ENCODE results near the gene SNX19. TPM values are rescaled to one million over a fixed set of nuclear protein-coding genes. Genes with fewer than 3 reads are reported as not detected.
"Not testable (repeated sequence)": the region's sequence is repeated elsewhere in the genome, so short reads cannot be mapped to it uniquely, and the experiment has no call there.

SNX19 gene
- total RNA-seq, 2 experiments from 2014 or later, result 47.7 to 49.4 TPM

DNA sequence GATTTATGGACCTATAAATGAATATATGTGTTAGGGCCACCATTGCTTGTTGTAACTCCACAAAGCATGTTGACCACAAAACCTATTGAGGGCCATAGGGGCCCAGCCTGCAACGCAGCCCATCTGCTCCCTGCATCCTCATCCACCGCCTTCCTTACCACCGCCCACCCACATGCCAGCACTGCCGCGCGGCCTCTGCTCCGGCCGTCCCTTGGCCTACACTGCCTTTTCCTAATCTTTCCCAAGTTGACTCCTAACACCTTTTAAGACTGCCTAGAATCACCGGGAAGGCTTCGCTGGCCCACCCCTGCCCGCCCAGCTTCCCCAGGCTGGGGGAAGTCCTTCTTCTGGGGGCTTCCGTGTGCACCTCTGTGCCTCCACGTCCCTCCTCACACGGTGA, 55.0 kb downstream of the SNX19 start:
- Mint-ChIP-seq H3K9me3 (no peaks in the 10 kb centered on the region), H3K4me1 (no peaks in the 10 kb centered on the region), H3K4me3 (no peak overlapping the region), H3K27ac (no peak overlapping the region), H3K36me3 (no peaks in the 10 kb centered on the region), H3K27me3 (peaks cover 11% of the 10 kb centered on the region)
- DNase-seq, result no peak
- POLR2A ChIA-PET, result no interaction called here
- no peak for ATAC-seq (ENCODE audit: low read depth)

DNA sequence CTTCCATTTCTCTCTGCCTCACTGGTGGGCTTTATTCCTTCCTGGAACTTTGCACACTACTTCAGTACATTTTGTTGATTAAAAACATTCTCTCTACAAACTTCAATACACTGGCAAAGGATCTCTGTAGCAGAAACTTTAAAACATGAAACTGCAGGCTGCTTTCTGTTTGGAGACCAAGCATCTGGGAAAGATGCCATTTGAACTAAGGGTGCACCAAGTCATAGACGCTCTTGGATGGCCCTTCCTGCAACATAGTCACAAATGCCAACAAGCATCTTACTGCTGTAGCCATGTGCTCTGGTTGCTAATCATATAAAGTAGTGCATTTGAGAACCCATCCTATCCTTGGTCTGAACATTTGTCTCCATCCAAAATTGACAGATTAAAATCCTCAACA, 56.4 kb downstream of the SNX19 start:
- Mint-ChIP-seq H3K4me1 (no peaks in the 10 kb centered on the region), H3K9me3 (no peaks in the 10 kb centered on the region), H3K27me3 (peaks cover 11% of the 10 kb centered on the region), H3K36me3 (no peaks in the 10 kb centered on the region), H3K27ac (no peak overlapping the region), H3K4me3 (no peak overlapping the region)
- ATAC-seq (ENCODE audit: low read depth), result no peak
- no peak for DNase-seq
- POLR2A ChIA-PET, result no interaction called here

DNA sequence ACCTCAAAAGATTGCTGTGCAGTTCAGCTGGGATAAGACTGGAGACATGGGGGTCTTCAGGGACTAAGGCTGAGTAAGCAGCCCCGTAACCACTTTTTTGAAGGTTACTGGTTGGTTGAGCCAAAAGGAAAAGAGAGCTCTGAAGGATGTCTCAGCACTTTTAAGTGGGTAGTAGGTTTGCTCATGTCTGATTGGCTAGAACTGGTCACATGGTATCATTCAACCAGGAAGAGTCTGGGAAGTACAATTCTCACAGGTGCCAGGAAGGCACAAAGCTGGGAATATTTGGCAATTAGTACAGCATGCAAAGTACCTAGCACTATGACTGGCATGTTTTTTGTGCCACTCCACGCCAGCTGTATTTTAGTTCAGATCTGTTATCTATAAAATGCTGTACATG, 58.1 kb downstream of the SNX19 start:
- Mint-ChIP-seq H3K27ac (no peak overlapping the region), H3K36me3 (no peaks in the 10 kb centered on the region), H3K9me3 (no peaks in the 10 kb centered on the region), H3K4me1 (no peaks in the 10 kb centered on the region), H3K27me3 (peaks cover 15% of the 10 kb centered on the region), H3K4me3 (no peak overlapping the region)
- no peak for ATAC-seq (ENCODE audit: low read depth)
- POLR2A ChIA-PET, result no interaction called here
- DNase-seq, result no peak

DNA sequence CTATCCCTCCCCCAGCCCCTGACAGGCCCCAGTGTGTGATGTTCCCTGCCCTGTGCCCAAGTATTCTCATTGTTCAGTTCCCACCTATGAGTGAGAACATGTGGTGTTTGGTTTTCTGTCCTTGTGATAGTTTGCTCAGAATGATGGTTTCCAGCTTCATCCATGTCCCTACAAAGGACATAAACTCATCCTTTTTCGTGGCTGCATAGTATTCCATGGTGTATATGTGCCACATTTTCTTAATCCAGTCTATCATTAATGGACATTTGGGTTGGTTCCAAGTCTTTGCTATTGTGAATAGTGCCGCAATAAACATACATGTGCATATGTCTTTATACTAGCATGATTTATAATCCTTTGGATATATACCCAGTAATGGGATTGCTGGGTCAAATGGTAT, 60.6 kb downstream of the SNX19 start:
- H3K36me3 Mint-ChIP-seq; H3K27ac Mint-ChIP-seq; H3K4me3 Mint-ChIP-seq; ATAC-seq (ENCODE audit: low read depth); DNase-seq; POLR2A ChIA-PET; H3K4me1 Mint-ChIP-seq; H3K9me3 Mint-ChIP-seq: not testable (repeated sequence)
- H3K27me3 Mint-ChIP-seq, result peaks cover 19% of the 10 kb centered on the region

DNA sequence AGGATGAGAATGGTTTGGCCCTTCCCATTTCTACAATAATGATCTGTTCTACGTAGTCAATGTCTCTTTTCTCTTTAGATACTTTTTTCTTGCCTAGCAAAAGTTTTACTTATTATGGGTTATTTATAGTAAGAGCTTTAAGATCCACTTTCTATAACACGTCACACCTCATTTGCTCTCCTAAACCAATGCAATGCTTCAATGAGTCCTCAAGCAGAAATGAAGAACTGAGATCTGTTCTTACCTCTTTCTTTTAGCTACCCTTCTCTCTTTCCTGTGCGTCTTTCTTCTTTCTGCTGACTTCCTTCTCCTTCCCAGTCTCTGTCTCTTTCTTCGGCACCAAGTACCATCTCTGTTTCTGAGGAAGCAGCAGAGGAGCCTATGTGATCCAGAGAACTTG, 61.8 kb downstream of the SNX19 start:
- Mint-ChIP-seq H3K9me3 (no peaks in the 10 kb centered on the region), H3K4me3 (no peak overlapping the region), H3K36me3 (no peaks in the 10 kb centered on the region), H3K27ac (no peak overlapping the region), H3K4me1 (no peaks in the 10 kb centered on the region), H3K27me3 (peaks cover 19% of the 10 kb centered on the region)
- ATAC-seq (ENCODE audit: low read depth) (no peak), DNase-seq (no peak)
- POLR2A ChIA-PET, result no interaction called here

DNA sequence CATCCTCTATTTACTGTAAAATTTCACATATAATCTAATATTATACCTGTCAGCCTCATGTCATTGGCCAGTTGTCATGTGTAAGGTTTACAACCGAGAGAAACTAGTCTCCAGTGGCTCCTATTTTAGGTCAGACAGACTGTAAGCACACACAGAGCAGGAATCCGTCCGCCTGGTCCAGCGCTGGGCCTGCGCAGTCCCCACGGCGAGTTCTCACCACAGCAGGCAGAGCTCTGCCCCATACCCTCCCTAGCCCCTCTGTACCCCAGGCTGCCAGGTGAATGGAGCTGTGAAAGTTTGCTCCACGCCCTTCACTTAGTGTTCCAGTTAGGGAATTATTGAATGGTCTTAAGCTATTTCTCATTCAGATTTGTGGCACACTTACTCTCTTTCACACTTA, 63.7 kb downstream of the SNX19 start:
- H3K4me3 Mint-ChIP-seq, result no peak overlapping the region
- no peak for ATAC-seq (ENCODE audit: low read depth)
- H3K9me3 Mint-ChIP-seq, result no peaks in the 10 kb centered on the region
- H3K4me1 Mint-ChIP-seq, result no peaks in the 10 kb centered on the region
- no peak overlapping the region for H3K27ac Mint-ChIP-seq
- DNase-seq, result no peak
- no peaks in the 10 kb centered on the region for H3K36me3 Mint-ChIP-seq
- POLR2A ChIA-PET, result no interaction called here
- H3K27me3 Mint-ChIP-seq, result peaks cover 20% of the 10 kb centered on the region

DNA sequence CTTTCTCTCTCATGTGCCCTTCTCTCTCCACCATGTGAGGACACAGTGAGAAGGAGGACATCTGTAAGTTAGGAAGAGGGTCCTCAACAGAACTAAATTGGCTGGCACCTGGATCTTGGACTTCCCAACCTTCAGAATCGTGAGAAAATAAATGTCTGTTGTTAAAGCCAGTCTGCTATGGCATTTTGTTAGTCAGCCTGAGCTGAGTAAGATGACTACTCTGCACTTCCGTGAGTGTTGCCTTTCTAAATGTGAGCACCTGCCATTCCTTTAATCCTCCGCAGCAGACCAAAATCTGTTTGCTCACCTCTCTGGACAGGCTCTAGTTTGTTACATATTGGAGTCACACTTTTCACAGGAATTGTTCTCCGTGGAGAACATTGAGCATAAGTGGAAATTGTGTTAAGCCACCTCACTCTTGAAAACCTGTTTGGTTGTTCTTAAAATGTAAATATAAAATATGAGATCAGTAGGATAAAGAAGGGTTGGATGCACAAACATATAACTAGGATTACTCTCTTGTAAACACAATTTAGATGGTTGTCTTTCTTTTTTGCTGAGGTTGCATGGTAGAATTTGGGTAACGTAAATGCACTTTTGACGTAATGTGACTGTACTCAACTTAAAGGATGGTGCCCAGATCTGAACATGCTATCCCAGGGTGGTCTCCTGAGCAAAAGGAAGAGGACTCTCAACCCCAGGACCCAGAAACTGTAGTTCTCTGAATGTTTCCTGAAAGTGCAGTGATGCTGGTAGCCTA, 65.9 kb downstream of the SNX19 start:
- peaks cover 12% of the 10 kb centered on the region for H3K27me3 Mint-ChIP-seq
- H3K27ac Mint-ChIP-seq, result no peak overlapping the region
- DNase-seq, result no peak

DNA sequence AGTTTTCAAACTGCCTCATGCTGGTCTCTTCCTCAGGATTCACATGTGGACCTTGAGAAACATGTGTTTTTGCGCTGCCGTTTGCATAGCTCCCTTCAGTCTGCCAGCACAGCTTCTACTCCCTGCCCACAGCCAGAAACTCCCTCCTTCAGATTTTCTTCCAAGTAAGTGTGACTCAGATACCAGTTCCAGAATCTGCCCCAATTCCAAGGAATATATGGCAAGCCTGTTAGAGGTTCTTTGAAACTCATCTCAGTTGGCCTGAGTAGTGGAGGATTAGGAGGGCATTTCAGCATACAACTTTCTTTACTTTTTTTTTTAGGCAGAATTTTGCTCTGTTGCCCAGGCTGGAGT, 67.1 kb downstream of the SNX19 start:
- ATAC-seq (ENCODE audit: low read depth) (no peak), DNase-seq (no peak)
- Mint-ChIP-seq H3K36me3 (no peaks in the 10 kb centered on the region), H3K4me1 (no peaks in the 10 kb centered on the region), H3K9me3 (no peaks in the 10 kb centered on the region), H3K27ac (no peak overlapping the region), H3K4me3 (no peak overlapping the region), H3K27me3 (peaks cover 12% of the 10 kb centered on the region)
- POLR2A ChIA-PET, result no interaction called here

More for the DNA sequence above, 65.9 kb downstream of the SNX19 start:
- H3K4me3 Mint-ChIP-seq, result no peak overlapping the region
- H3K9me3 Mint-ChIP-seq, result no peaks in the 10 kb centered on the region
- no peaks in the 10 kb centered on the region for H3K4me1 Mint-ChIP-seq
- no peaks in the 10 kb centered on the region for H3K36me3 Mint-ChIP-seq
- POLR2A ChIA-PET, result no interaction called here
- ATAC-seq (ENCODE audit: low read depth), result no peak

DNA sequence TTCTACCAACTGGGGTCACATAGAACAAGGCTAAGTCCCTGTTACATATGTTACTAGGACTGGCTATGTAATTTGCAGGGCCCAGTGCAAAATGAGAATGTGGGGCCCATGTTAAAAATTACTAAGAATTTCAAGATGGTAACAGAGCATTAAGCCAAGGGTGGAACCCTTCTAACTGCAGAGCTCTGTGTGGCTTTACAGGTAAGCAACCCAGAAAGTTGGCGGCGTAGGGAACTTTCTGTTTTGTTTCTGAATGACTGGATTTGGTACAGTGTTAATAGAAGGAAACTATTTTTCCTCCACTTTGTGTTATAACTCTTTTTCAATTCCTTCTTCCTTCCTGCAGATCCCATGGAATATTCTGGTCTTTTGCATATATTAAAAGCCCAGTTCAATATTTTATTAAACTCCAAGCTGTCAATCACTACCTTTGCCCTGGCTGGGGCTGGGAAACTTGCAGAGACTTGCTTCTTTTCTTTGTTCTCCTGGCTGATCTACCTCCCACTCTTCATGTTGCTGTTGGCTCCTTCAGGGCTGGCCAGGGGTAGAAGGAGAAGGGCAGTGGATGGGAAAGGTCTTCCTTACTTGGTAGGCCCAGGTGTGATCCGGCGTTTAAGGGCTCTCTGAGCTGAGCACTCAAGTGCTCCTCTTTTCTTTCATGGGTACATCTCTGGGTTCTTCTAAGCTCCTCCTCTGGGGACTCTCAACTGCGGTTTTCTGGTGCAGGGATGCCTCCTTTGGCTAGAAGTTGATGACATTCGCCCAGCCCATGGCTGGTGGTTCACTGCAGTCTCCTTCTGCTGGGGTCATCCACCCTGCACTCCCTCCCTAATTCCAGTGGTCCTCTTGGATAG, 67.7 kb downstream of the SNX19 start:
- no peaks in the 10 kb centered on the region for H3K36me3 Mint-ChIP-seq
- H3K4me3 Mint-ChIP-seq, result no peak overlapping the region
- POLR2A ChIA-PET, result no interaction called here
- no peaks in the 10 kb centered on the region for H3K4me1 Mint-ChIP-seq
- H3K9me3 Mint-ChIP-seq, result no peaks in the 10 kb centered on the region
- ATAC-seq (ENCODE audit: low read depth), result no peak
- H3K27me3 Mint-ChIP-seq, result peaks cover 11% of the 10 kb centered on the region
- no peak for DNase-seq
- no peak overlapping the region for H3K27ac Mint-ChIP-seq

DNA sequence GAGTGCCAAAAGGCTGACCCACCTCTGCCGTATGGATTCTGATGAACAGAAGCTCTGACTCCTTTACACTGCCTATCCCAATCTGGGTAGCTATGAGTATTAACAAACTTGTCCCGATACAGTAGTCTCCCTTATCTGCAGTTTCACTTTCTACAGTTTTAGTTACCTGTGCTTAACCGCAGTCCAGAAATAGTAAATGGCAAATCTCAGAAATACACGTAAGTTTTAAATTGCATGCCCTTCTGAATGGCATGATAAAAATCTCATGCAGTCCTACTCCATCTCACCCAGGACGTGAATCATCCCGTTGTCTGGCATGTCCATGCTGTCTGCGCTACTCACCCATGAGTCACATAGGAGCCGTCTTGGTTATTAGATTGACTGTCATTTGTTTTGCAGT, 68.8 kb downstream of the SNX19 start:
- POLR2A ChIA-PET, result no interaction called here
- no peaks in the 10 kb centered on the region for H3K36me3 Mint-ChIP-seq
- no peak overlapping the region for H3K4me3 Mint-ChIP-seq
- no peaks in the 10 kb centered on the region for H3K4me1 Mint-ChIP-seq
- ATAC-seq (ENCODE audit: low read depth) (no peak), DNase-seq (no peak)
- no peak overlapping the region for H3K27ac Mint-ChIP-seq
- H3K27me3 Mint-ChIP-seq, result peaks cover 8% of the 10 kb centered on the region
- H3K9me3 Mint-ChIP-seq, result no peaks in the 10 kb centered on the region

DNA sequence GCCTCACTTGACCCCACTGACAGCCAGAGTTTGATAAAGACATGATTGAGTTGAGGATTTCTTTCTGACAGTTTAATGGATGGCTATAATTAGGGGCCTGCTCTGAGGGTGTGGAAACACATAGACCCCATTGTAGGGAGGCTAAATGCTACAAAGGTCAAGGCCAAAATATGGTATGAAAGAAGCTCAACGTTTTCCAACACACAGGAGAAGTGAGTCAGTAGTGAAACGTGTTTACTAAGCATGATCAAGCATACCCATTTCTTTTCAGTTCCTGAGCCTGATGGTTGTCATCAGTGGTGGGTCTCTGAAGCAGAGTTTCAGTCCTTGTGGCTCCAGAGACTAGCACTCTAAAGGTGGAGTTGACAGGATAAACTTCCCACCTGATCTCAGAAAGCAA, 69.7 kb downstream of the SNX19 start:
- H3K4me3 Mint-ChIP-seq, result no peak overlapping the region
- no peak overlapping the region for H3K27ac Mint-ChIP-seq
- POLR2A ChIA-PET, result no interaction called here

DNA sequence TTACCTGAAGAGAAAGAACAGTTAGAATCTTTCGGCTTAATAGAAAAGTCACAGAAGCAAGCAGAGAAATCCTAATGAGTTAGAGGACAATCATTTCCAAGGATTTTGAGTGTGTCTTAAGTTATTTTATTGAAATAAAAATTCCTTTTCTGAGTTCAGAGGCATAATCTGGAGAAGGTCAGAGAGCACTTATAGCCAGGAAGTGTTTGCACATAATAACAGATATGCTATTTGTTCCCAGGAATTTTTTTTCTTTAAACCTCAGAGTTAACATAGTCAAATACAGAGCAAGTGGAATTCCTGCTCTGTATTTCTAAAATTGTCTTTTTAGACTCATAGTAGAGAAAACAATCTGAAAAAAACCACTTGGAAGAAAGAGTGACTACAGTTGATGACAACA, 74.3 kb downstream of the SNX19 start:
- Mint-ChIP-seq H3K9me3 (peaks cover 5% of the 10 kb centered on the region), H3K4me3 (no peak overlapping the region), H3K36me3 (no peaks in the 10 kb centered on the region), H3K27ac (no peak overlapping the region), H3K4me1 (no peaks in the 10 kb centered on the region), H3K27me3 (peaks cover 21% of the 10 kb centered on the region)
- ATAC-seq (ENCODE audit: low read depth), result no peak
- DNase-seq, result no peak
- POLR2A ChIA-PET, result no interaction called here

More for the DNA sequence above, 69.7 kb downstream of the SNX19 start:
- Mint-ChIP-seq H3K36me3 (no peaks in the 10 kb centered on the region), H3K4me1 (no peaks in the 10 kb centered on the region), H3K27me3 (peaks cover 7% of the 10 kb centered on the region), H3K9me3 (no peaks in the 10 kb centered on the region)
- ATAC-seq (ENCODE audit: low read depth) (no peak), DNase-seq (no peak)

DNA sequence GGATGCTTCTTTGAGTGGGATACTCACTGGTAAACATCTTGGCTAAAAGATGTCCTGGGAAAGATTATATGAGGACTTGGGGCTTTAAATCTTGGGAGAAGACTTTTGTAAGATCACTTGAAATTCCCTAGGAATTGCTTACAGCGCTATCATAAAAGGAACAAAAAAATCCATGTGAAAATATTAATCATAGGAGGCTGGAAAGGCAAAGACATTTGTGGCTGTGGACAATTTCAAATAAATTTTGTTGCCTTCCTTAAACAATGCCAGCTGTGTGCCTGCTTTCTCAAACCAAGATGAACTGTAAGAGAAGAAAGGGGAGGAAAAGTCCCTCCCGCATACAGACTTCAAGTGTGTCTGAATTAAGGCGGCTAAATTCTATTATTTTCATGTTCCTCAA, 75.6 kb downstream of the SNX19 start:
- Mint-ChIP-seq H3K9me3 (peaks cover 7% of the 10 kb centered on the region), H3K27ac (no peak overlapping the region), H3K27me3 (peaks cover 32% of the 10 kb centered on the region), H3K36me3 (no peaks in the 10 kb centered on the region), H3K4me3 (no peak overlapping the region), H3K4me1 (no peaks in the 10 kb centered on the region)
- POLR2A ChIA-PET, result no interaction called here
- ATAC-seq (ENCODE audit: low read depth) (no peak), DNase-seq (no peak)

DNA sequence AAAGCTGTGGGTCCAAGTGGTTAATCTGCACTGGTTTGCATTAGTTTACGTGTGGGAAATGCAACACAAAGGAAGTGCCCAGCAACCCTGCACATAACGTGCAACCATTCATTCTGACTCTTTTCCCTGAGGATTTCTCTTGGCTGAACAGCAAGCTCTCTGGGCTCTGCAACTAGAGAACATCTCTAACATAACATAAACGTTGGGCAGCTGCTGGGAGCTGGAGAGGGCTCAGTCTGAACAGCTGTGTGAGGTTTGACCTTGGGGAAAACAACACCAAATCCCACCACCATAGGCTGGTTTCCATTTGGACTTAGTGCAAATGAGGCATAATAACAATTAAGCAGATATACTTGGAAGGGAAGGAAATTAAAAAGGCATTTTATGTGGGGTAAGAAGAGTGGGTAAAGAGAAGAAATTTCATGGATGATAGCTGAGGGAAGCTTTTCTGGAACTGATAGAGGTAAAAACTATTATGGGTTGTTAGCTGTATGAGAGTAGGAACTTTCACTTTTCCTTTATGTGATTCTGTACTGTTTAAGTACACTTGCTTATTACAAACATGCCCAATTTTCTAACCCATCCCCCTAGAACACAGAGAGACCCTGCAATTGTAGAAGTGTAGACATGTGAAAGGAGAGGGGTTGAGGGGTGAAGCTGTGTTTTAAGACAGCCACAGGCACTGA, 76.2 kb downstream of the SNX19 start:
- Mint-ChIP-seq H3K36me3 (no peaks in the 10 kb centered on the region), H3K27ac (no peak overlapping the region), H3K4me3 (no peak overlapping the region)

More for the DNA sequence above, 76.2 kb downstream of the SNX19 start:
- Mint-ChIP-seq H3K27me3 (peaks cover 34% of the 10 kb centered on the region), H3K4me1 (no peaks in the 10 kb centered on the region), H3K9me3 (peaks cover 7% of the 10 kb centered on the region)
- POLR2A ChIA-PET, result no interaction called here
- DNase-seq, result no peak
- ATAC-seq (ENCODE audit: low read depth), result no peak
